HG02852 (cell line): ENCODE data around the gene PIP.
"Not testable (repeated sequence)": the region's sequence is repeated elsewhere in the genome, so short reads cannot be mapped to it uniquely, and the experiment has no call there.

ENCODE experiments used
- ATAC-seq: cut with Tn5 transposase; IDR thresholded peaks from one replicate; pipeline ENCODE4 v1.9.1; 2021; ENCODE audit warnings: mild to moderate bottlenecking, moderate library complexity; ENCODE audit not compliant: unreplicated experiment

Gene PIP

DNA sequence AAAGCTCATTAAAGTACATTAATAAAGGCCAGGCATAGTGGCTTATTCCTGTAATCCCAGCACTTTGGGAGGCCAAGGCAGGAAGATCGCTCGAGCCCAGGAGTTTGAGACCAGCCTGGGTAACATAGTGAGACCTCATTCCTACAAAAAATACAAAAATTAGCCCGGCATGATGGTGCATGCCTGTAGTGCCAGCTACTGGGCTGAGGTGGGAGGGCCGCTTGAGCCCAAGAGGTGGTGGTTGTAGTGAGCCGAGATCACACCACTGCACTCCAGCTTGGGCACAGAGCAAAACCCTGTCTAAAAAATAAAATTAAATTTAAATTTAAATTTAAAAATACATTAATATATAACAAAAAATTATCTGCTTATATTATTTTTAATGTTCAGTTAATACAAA lies 44.3 kb downstream of the PIP start:
- no peak for ATAC-seq

DNA sequence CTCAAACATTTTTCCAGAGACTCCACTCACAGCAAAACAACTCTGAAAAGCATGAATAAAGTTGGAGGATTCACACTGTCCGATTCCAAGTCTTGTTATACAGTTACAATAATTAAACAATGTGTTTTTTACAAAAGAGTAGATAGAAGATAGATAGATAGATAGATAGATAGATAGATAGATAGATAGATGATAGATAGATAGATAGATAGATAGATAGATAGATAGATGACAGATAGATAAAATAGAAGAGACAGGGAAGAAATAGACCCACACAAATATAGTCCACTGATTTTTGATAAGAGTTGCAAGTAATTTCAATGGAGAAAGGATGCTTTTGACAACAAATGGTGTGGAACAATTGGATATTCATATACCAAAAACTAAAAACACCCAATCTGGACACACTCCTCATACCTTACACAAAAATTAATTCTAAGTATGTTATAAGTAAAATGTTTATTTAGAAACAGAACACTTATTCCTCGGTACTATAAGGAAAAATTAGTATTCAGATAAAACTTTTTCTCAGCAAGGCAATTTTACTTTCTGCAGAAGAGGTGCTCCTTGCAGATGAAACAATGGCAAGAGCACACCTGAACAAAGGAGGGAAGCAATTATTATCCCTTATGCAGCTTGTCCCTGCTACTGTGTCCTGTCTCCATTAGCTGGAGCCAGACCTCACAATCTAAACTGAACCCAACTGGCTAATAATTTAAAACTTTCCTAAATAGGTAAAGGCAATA lies 45.7 kb downstream of the PIP start:
- ATAC-seq, result no peak

DNA sequence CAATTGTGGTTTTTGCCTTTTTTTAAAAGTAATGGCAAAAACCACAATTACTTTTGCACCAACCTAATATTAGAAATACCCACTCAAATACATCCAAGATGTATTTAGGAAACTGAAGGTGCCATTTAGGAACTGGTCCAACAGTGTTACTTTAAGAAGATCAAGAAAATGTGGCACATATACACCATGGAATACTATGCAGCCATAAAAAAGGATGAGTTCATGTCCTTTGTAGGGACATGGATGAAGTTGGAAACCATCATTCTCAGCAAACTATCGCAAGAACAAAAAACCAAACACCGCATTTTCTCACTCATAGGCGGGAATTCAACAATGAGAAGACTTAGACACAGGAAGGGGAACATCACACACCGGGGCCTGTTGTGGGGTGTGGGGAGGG lies 48.9 kb downstream of the PIP start:
- ATAC-seq, result not testable (repeated sequence)

DNA sequence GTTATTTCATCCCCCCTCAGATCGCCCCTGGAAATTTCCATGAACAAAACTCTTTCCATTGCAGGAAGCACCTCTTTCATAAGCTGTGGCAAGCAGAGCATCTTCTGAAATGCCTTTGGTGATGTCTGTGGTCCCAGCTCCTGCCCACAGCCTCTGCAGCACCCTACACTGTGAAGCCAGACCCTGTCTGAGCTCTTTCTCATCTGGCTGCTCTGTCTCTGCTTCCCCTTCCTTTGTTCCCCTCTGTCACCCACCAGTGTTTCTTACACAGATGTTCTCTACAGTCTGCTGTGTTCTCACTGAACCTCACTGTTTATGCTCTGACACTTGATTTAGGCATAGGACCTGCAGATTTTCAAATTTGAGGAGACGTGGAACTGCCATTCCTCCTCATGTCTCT lies 49.5 kb downstream of the PIP start:
- ATAC-seq, result no peak

DNA sequence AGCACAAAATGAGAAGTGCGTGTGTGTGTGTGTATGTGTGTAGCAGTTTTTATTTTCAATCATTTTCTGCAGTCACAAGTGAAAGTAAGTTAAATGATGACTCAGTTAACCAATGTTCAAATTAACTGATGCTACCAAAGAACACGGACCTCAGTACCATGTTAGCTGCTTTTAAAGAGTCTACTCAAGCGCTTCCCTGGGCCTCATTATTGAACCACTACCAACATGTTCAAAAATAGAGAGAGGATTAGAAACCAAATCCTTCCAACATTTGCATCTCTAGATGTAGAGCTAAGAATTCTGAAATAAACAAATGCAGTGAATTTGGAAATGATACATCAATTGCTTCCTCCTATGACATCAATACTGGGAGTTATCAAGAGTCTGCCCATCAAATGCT lies 51.1 kb downstream of the PIP start, which contains the start of gene TAS2R39:
TAS2R39 (plus strand) TSS at position 396 of the 400 bp plus-strand sequence; CDS start at position 396, 0 bp downstream.
- no peak for ATAC-seq

DNA sequence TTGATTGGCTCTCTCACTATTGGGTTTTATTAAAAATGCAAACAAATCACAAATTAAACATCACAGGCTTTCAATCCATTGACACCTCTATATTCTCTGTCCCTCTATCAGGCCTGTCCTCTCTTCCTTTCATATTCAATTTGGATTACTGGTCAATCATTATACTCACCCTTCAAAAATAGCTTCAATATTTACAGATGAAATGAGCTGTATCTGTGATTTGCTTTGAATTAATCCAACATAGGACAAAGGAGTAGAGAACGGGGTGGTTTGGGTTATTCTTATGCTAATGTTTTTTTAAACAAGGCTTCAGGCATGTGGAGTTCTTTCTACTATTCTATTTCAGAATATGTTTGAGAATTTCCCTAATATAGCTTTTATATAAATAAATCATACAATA lies 53.7 kb downstream of the PIP start:
- no peak for ATAC-seq

DNA sequence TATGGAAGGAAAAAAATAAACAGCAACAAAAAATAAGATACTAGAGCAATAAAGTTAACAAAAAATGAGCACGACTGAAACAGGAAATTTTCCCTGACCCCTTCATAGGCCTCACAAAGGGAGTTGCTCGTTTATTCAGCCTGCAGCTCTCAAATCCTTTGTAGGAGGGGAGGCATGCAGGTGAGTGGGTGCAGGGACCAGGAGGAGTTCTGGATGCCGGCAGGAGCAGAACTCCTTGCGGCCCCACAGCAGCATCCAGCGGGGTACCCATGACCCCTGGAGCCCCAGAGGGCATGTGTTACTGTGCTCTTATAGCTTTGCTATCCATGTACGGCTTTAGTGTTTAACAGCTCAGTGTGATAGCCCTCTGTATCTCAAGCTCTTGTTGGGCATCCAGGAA lies 57.1 kb downstream of the PIP start:
- no peak for ATAC-seq
